H9 (cell line): Measurements from ENCODE around the gene CDHR2. TPM values are rescaled to one million over a fixed set of nuclear protein-coding genes. Genes with fewer than 3 reads are reported as not detected.

Experiments used
- DNase-seq: peaks from one replicate; pipeline ENCODE4 v3.0.0-alpha.2; 2017
- H2AFZ ChIP-seq: one replicate; pipeline ENCODE4 v1.6.1; 2013; ENCODE audit warnings: mild to moderate bottlenecking, low read length, control low read depth, moderate library complexity
- H2AK5ac ChIP-seq: 2 replicates; pipeline ENCODE4 v1.6.1; 2013; ENCODE audit warnings: low read length, control low read depth, mixed read lengths; ENCODE audit not compliant: insufficient read length
- H2BK120ac ChIP-seq: one replicate; pipeline ENCODE4 v1.6.1; 2013; ENCODE audit warnings: low read depth, mild to moderate bottlenecking, low read length, control low read depth, inconsistent platforms; ENCODE audit not compliant: poor library complexity, severe bottlenecking
- H2BK12ac ChIP-seq: 2 replicates; pipeline ENCODE4 v1.6.1; 2013; ENCODE audit warnings: low read length, control low read depth, mixed read lengths, low read depth; ENCODE audit not compliant: insufficient read length
- H2BK15ac ChIP-seq: 2 replicates; pipeline ENCODE4 v1.6.1; 2013; ENCODE audit warnings: low read depth, low read length, control low read depth
- H2BK20ac ChIP-seq: one replicate; pipeline ENCODE4 v1.6.1; 2013; ENCODE audit warnings: low read depth, mild to moderate bottlenecking, low read length, control low read depth, inconsistent platforms; ENCODE audit not compliant: poor library complexity, severe bottlenecking
- H2BK5ac ChIP-seq: 2 replicates; pipeline ENCODE4 v1.6.1; 2013; ENCODE audit warnings: low read length, control low read depth, mixed read lengths; ENCODE audit not compliant: insufficient read length
- H3K14ac ChIP-seq: 2 replicates; pipeline ENCODE4 v1.6.1; 2013; ENCODE audit warnings: low read length, control low read depth; ENCODE audit not compliant: insufficient read depth
- H3K18ac ChIP-seq: 2 replicates; pipeline ENCODE4 v1.6.1; 2013; ENCODE audit warnings: low read depth, mild to moderate bottlenecking, mixed read lengths, low read length, control low read depth; ENCODE audit not compliant: insufficient read length
- H3K23ac ChIP-seq: 2 replicates; pipeline ENCODE4 v1.6.1; 2013; ENCODE audit warnings: low read length, control low read depth, mixed read lengths, low read depth; ENCODE audit not compliant: insufficient read length
- H3K23me2 ChIP-seq: 2 replicates; pipeline ENCODE4 v1.6.1; 2013; ENCODE audit warnings: low read depth, mild to moderate bottlenecking, mixed read lengths, low read length, control low read depth; ENCODE audit not compliant: insufficient read length, poor library complexity, severe bottlenecking
- H3K27ac ChIP-seq: 2 replicates; pipeline ENCODE4 v1.5.1; 2013; ENCODE audit warnings: low read length, control low read depth, mixed read lengths, low read depth; ENCODE audit not compliant: insufficient read length
- H3K27me3 ChIP-seq: 2 replicates; pipeline ENCODE4 v1.6.1; 2013; ENCODE audit warnings: low read length, control low read depth, inconsistent platforms; ENCODE audit not compliant: insufficient read depth
- H3K4ac ChIP-seq: 2 replicates; pipeline ENCODE4 v1.6.1; 2013; ENCODE audit warnings: low read depth, mild to moderate bottlenecking, control low read depth, inconsistent platforms, low read length, moderate library complexity
- H3K4me1 ChIP-seq: 2 replicates; pipeline ENCODE4 v1.6.1; 2013; ENCODE audit warnings: low read length, control low read depth, inconsistent platforms; ENCODE audit not compliant: insufficient read depth
- H3K4me2 ChIP-seq: 2 replicates; pipeline ENCODE4 v1.6.1; 2013; ENCODE audit warnings: low read length, control low read depth, mixed read lengths; ENCODE audit not compliant: insufficient read length, insufficient read depth
- H3K56ac ChIP-seq: 2 replicates; pipeline ENCODE4 v1.6.1; 2013; ENCODE audit warnings: low read depth, mild to moderate bottlenecking, mixed read lengths, low read length, control low read depth; ENCODE audit not compliant: insufficient read length
- H3K79me1 ChIP-seq: 2 replicates; pipeline ENCODE4 v1.6.1; 2013; ENCODE audit warnings: low read depth, mild to moderate bottlenecking, moderate library complexity, low read length, control low read depth, inconsistent platforms; ENCODE audit not compliant: insufficient read depth, poor library complexity, severe bottlenecking
- H3K79me2 ChIP-seq: 2 replicates; pipeline ENCODE4 v1.6.1; 2013; ENCODE audit warnings: low read length, control low read depth, inconsistent platforms; ENCODE audit not compliant: insufficient read depth
- H3K9ac ChIP-seq: 2 replicates; pipeline ENCODE4 v1.6.1; 2013; ENCODE audit warnings: low read length, control low read depth, mixed read lengths; ENCODE audit not compliant: insufficient read length; ENCODE audit errors: extremely low read depth
- H3K9me3 ChIP-seq: one replicate; pipeline ENCODE4 v1.6.1; 2013; ENCODE audit warnings: low read depth, low read length, inconsistent platforms; ENCODE audit not compliant: control insufficient read depth
- H3T11ph ChIP-seq: one replicate; pipeline ENCODE4 v1.6.1; 2013; ENCODE audit warnings: mild to moderate bottlenecking, low read length, control low read depth, inconsistent platforms
- H4K20me1 ChIP-seq: one replicate; pipeline ENCODE4 v1.6.1; 2013; ENCODE audit not compliant: control insufficient read depth, insufficient read length, insufficient read depth
- H4K5ac ChIP-seq: 2 replicates; pipeline ENCODE4 v1.6.1; 2013; ENCODE audit warnings: low read depth, mild to moderate bottlenecking, mixed read lengths, low read length, control low read depth; ENCODE audit not compliant: insufficient read length
- H4K8ac ChIP-seq: replicated peaks from 2 replicates; pipeline ENCODE4 v1.6.1; 2013; ENCODE audit warnings: low read length, control low read depth, mixed read lengths, low read depth; ENCODE audit not compliant: insufficient read length
- H4K91ac ChIP-seq: 2 replicates; pipeline ENCODE4 v1.6.1; 2013; ENCODE audit warnings: low read depth, mild to moderate bottlenecking, moderate library complexity, mixed read lengths, low read length, control low read depth; ENCODE audit not compliant: insufficient read length
- H3K27ac Mint-ChIP-seq, 3 experiments: 2 replicates in 2 of 3; 3 replicates in 1 of 3; pipeline ENCODE4 v1.8.0; 2020 to 2021; ENCODE audit warnings: mixed read lengths in 3 of 3, mild to moderate bottlenecking in 1 of 3, moderate library complexity in 1 of 3
- H3K27me3 Mint-ChIP-seq: 2 replicates; pipeline ENCODE4 v1.8.0; 2021; ENCODE audit warnings: low read depth, mild to moderate bottlenecking, moderate library complexity, mixed read lengths
- H3K36me3 Mint-ChIP-seq, 3 experiments: 2 replicates in 2 of 3; 3 replicates in 1 of 3; pipeline ENCODE4 v1.8.0; 2020 to 2021; ENCODE audit warnings: low read depth in 3 of 3, mixed read lengths in 3 of 3; ENCODE audit not compliant: insufficient read depth in 1 of 3
- H3K4me1 Mint-ChIP-seq, 2 experiments: 2 replicates each; pipeline ENCODE4 v1.8.0; 2020; ENCODE audit warnings: mixed read lengths in 2 of 2
- H3K4me3 Mint-ChIP-seq, 2 experiments: 2 replicates in 1 of 2; 3 replicates in 1 of 2; pipeline ENCODE4 v1.8.0; 2020 to 2021; ENCODE audit warnings: mild to moderate bottlenecking in 2 of 2, mixed read lengths in 2 of 2, moderate library complexity in 1 of 2
- H3K9me3 Mint-ChIP-seq, 2 experiments: 2 replicates in 1 of 2; 3 replicates in 1 of 2; pipeline ENCODE4 v1.8.0; 2020; ENCODE audit warnings: mild to moderate bottlenecking in 2 of 2, mixed read lengths in 2 of 2, moderate library complexity in 1 of 2
- WGBS: extraction: QIAGEN DNeasy Blood & Tissue Kit; methylation state at CpG from one replicate; pipeline ENCODE4 v1.1.7; 2013; ENCODE audit warnings: missing lambda C conversion rate, low lambda C conversion rate, mixed read lengths; ENCODE audit not compliant: insufficient read length; ENCODE audit errors: extremely low coverage; 5-methylcytosine and 5-hydroxymethylcytosine counted together
- total RNA-seq: library from RNA; stranded (reverse); gene quantifications from 2 replicates; pipeline ENCODE4 v1.2.1, GENCODE V29; 2021
- TF ChIP-seq, protein P1 (sequence below): fragments of 200-600 bp; sonication (generic); conservative IDR thresholded peaks from 3 replicates; pipeline ENCODE4 v1.8.0; 2021; ENCODE audit warnings: antibody characterized with exemption, mild to moderate bottlenecking

CDHR2 gene
- total RNA-seq, 1 experiment from 2014 or later: 0.90 TPM

DNA sequence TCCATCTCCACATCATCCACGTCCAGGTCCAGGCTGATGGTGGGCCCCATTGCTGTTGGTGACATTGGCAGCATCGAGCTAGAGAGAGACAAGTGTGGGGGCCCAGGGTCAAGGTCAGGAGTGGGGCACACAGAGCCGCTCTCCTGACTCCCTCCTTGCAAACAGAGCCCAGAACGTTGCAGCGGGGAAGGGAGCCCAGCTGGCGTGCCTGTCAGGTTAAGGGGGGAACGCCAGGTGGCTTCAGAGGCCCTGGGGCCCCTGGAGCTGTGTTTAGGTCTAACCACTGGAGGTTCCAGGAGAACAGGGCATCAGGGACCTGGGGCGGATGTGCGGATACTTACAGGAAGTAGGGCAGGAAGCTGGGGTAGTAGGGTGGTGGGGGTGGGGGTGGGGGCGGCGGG, 19.4 kb upstream of the CDHR2 start:
- no peaks in the 10 kb centered on the region for H3K9me3 ChIP-seq
- no peak for DNase-seq
- peaks cover 20 to 68% (median 62%) of the 10 kb centered on the region in 3 experiments; a peak in 6 of 7 replicates for H3K36me3 Mint-ChIP-seq
- H3K79me2 ChIP-seq: peaks cover 22% of the 10 kb centered on the region; the same call in 1 of the 2 replicates
- peaks cover 3% of the 10 kb centered on the region for H3K79me1 ChIP-seq
- H3K18ac ChIP-seq: no peak overlapping the region
- no peak overlapping the region for H4K91ac ChIP-seq
- H2BK15ac ChIP-seq: no peak overlapping the region
- no peak overlapping the region for H3K9ac ChIP-seq
- no peak overlapping the region for H2BK20ac ChIP-seq
- no peak overlapping the region for H2BK12ac ChIP-seq
- H2AFZ ChIP-seq: no peak overlapping the region
- H3K4me1 ChIP-seq: no peaks in the 10 kb centered on the region; the same call in 1 of the 2 replicates
- H2BK5ac ChIP-seq: no peak overlapping the region
- H3K14ac ChIP-seq: no peak overlapping the region; the same call in 1 of the 2 replicates
- H3K56ac ChIP-seq: no peak overlapping the region
- H3K4me1 Mint-ChIP-seq: peaks cover 15 to 16% of the 10 kb centered on the region in 2 experiments
- TF ChIP-seq, protein P1, sequence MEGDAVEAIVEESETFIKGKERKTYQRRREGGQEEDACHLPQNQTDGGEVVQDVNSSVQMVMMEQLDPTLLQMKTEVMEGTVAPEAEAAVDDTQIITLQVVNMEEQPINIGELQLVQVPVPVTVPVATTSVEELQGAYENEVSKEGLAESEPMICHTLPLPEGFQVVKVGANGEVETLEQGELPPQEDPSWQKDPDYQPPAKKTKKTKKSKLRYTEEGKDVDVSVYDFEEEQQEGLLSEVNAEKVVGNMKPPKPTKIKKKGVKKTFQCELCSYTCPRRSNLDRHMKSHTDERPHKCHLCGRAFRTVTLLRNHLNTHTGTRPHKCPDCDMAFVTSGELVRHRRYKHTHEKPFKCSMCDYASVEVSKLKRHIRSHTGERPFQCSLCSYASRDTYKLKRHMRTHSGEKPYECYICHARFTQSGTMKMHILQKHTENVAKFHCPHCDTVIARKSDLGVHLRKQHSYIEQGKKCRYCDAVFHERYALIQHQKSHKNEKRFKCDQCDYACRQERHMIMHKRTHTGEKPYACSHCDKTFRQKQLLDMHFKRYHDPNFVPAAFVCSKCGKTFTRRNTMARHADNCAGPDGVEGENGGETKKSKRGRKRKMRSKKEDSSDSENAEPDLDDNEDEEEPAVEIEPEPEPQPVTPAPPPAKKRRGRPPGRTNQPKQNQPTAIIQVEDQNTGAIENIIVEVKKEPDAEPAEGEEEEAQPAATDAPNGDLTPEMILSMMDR: no peak
- H3K4ac ChIP-seq: no peak overlapping the region
- H4K20me1 ChIP-seq: no peaks in the 10 kb centered on the region
- no peak overlapping the region for H4K5ac ChIP-seq
- no peak overlapping the region for H2AK5ac ChIP-seq
- no peaks in the 10 kb centered on the region for H3K23me2 ChIP-seq
- H3K4me3 Mint-ChIP-seq: no peak overlapping the region
- H3T11ph ChIP-seq: no peak overlapping the region
- no peak overlapping the region for H2BK120ac ChIP-seq
- H3K23ac ChIP-seq: no peak overlapping the region
- H4K8ac ChIP-seq: no peak overlapping the region
- no CpG with 5 or more reads among the region's 11 CpGs for WGBS
- no peaks in the 10 kb centered on the region for H3K9me3 Mint-ChIP-seq
- no peak overlapping the region for H3K27ac ChIP-seq
- H3K27me3 Mint-ChIP-seq: no peaks in the 10 kb centered on the region
- no peak overlapping the region for H3K4me2 ChIP-seq
- no peaks in the 10 kb centered on the region for H3K27me3 ChIP-seq
- H3K27ac Mint-ChIP-seq: peak overlapping the region in 1 of 3 experiments; percentile 64; a peak in 2 of 7 replicates
